Activated CD8-positive, alpha-beta T cell treated with anti-CD3 and anti-CD28 coated beads for 36 hours (primary cell): Measurements from ENCODE around the gene ELP6. TPM values are rescaled to one million over a fixed set of nuclear protein-coding genes. Genes with fewer than 3 reads are reported as not detected.

Experiments
- ATAC-seq: fragments of 200-7000 bp; cut with Tn5 transposase; one replicate; pipeline ENCODE4 v1.10.0; 2021; ENCODE audit warnings: mild to moderate bottlenecking, moderate library complexity
- CTCF ChIA-PET: fragments of 350-600 bp; sonication (Branson Sonifier 250); formaldehyde crosslinking; loops from one replicate; lab custom pipeline; 2021; ENCODE audit warnings: antibody characterized with exemption; lab: Charles Lee
- POLR2A ChIA-PET: fragments of 350-600 bp; sonication (Branson Sonifier 250); formaldehyde crosslinking; loops from one replicate; lab custom pipeline; 2021; ENCODE audit warnings: antibody characterized with exemption; lab: Charles Lee
- DNase-seq: peaks from one replicate; pipeline ENCODE4 v3.0.0-alpha.2; 2020
- H3K27ac Mint-ChIP-seq: one replicate; pipeline ENCODE4 v1.8.0; 2021; ENCODE audit warnings: mild to moderate bottlenecking, mixed read lengths
- H3K27me3 Mint-ChIP-seq: one replicate; pipeline ENCODE4 v1.8.0; 2021; ENCODE audit warnings: mixed read lengths
- H3K36me3 Mint-ChIP-seq: one replicate; pipeline ENCODE4 v1.8.0; 2021; ENCODE audit warnings: low read depth, mixed read lengths
- H3K4me1 Mint-ChIP-seq: one replicate; pipeline ENCODE4 v1.8.0; 2021; ENCODE audit warnings: low read depth, mixed read lengths
- H3K4me3 Mint-ChIP-seq: one replicate; pipeline ENCODE4 v1.8.0; 2021; ENCODE audit warnings: mild to moderate bottlenecking, moderate library complexity, mixed read lengths
- H3K9me3 Mint-ChIP-seq: one replicate; pipeline ENCODE4 v1.8.0; 2021; ENCODE audit warnings: mixed read lengths
- CTCF ChIP-seq: fragments of 200-600 bp; IDR thresholded peaks from one replicate; pipeline ENCODE4 v1.8.0; 2022; ENCODE audit warnings: antibody characterized with exemption, mild to moderate bottlenecking
- intact Hi-C: fragments of 100-400 bp; cut with micrococcal nuclease; formaldehyde crosslinking; loops from one replicate; pipeline ENCODE4 v1.10.0; 2022
- total RNA-seq, 2 experiments: library from RNA; stranded (reverse); gene quantifications; one replicate each; pipeline ENCODE4 v1.2.3, GENCODE V29; 2021

ELP6 gene
- total RNA-seq, 2 experiments from 2014 or later: 41.4 to 41.5 TPM

DNA sequence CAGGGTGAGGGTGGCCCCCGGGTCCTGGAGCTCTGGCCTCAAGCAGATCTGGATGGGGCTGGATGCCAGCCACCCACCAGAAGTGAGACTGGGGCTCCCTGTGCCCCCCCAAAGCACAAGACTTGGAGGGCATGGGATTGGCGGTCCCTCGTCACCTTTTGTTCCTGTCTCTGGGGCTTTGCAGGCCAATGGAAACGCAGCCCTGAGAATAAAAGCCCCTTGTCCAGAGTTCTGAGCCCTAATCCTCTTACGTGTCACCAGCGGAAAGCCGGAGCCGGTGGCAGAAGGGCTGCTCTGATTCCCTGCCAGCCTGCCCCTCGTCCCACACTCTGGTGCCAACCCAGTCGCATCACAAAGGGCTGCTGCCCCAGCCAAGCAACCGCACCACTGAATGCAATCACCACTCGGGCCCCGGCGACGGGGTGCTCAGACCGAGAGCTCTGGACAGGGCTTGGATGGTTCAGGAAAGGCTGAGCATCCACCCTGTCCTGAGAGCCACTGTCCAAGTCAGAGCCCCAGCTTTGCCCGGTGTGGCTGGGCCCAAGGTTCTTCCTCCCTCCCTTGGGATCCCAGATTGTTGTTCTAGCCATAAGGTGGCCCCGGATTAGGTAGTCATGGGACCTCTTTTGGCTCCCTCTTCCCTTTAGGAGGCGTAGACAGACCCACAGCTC lies 22.8 kb upstream of the ELP6 start:
- no peak for DNase-seq
- no peak for TF ChIP-seq CTCF
- H3K4me1 Mint-ChIP-seq: no peaks in the 10 kb centered on the region
- intact Hi-C loops: no loop called here
- no peaks in the 10 kb centered on the region for H3K9me3 Mint-ChIP-seq
- POLR2A ChIA-PET: no interaction called here
- CTCF ChIA-PET: interaction anchor here (4.1 kb wide), 1 partner anchor 15 kb away, joined by 25 read pairs; no protein-coding TSS in a partner anchor
- H3K27ac Mint-ChIP-seq: no peak overlapping the region
- no peaks in the 10 kb centered on the region for H3K36me3 Mint-ChIP-seq
- no peak for ATAC-seq
- no peak overlapping the region for H3K4me3 Mint-ChIP-seq
- peaks cover 5% of the 10 kb centered on the region for H3K27me3 Mint-ChIP-seq

- intact Hi-C loops: no loop called here
- ChIA-PET CTCF (interaction anchor here (0.8 to 4.1 kb wide), 3 partner anchors 12 to 19 kb away, joined by 3 to 25 read pairs (median 7); no protein-coding TSS in a partner anchor), POLR2A (no interaction called here)
- H3K27me3 Mint-ChIP-seq: peaks cover 5% of the 10 kb centered on the region
- H3K9me3 Mint-ChIP-seq: no peaks in the 10 kb centered on the region
- no peak for TF ChIP-seq CTCF
- ATAC-seq (no peak), DNase-seq (no peak)
- no peaks in the 10 kb centered on the region for H3K4me1 Mint-ChIP-seq
- H3K27ac Mint-ChIP-seq: no peak overlapping the region
- H3K4me3 Mint-ChIP-seq: no peak overlapping the region
- H3K36me3 Mint-ChIP-seq: no peaks in the 10 kb centered on the region
Measured at GRCh38 chr3:47533996-47534454, 20.5 kb upstream of the ELP6 start.

DNA sequence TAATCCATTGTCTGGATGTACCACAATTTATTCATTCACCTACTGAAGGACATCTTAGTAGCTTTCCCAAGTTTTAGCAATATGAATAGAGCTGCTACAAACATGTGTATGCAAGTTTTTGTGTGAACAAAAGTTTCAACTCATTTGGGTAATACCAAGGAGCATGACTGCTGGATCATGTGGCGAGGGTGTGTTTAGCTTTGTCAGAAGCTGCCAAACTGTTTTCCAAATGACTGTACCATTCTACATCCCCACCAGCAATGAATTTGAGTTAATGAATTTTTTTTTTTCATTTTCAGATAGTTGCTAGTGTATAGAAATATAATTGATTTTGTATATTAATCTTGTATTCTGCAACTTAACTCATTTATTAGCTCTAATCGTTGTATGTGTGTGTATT lies 20.0 kb upstream of the ELP6 start:
- Mint-ChIP-seq H3K27me3 (peaks cover 1% of the 10 kb centered on the region), H3K4me1 (no peaks in the 10 kb centered on the region), H3K27ac (no peak overlapping the region), H3K9me3 (no peaks in the 10 kb centered on the region), H3K4me3 (no peak overlapping the region), H3K36me3 (no peaks in the 10 kb centered on the region)
- ChIA-PET POLR2A (no interaction called here), CTCF (interaction anchor here (0.8 to 4.1 kb wide), 3 partner anchors 12 to 18 kb away, joined by 3 to 25 read pairs (median 7); no protein-coding TSS in a partner anchor)
- TF ChIP-seq CTCF: no peak
- ATAC-seq: no peak
- DNase-seq: no peak
- intact Hi-C loops: no loop called here

DNA sequence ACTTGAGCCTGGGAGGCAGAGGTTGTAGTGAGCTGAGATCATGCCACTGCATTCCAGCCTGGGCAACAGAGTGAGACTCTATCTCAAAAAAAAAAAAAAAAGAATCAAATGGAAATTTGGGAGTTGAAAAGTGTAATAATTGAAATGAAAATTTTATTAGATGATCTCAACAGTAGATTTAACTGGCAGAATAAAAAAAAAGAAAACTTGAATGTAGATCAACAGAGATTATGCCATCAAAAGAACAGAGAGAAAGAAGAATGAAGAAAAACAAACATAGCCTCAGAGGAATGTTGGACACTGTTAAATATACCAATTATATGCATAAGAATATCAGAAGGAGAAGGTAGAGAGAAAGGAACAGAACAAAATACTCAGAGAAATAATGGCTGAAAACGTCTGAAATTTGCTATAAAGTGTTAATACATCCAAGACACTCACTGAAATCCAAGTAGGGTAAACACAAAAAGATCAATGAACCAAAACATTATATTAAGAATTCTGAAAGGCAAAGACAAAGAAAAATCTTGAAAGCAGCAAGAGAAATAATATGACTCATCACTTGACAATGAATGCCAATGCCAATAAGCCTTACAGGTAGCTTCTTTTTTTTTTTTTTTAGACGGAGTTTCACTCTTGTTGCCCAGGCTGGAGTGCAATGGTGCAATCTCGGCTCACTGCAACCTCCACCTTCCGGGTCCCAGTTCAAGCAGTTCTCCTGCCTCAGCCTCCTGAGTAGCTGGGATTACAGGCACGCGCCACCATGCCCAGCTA lies 14.6 kb upstream of the ELP6 start:
- ATAC-seq (no peak), DNase-seq (no peak)
- Mint-ChIP-seq H3K27ac (no peak overlapping the region), H3K9me3 (peaks cover 4% of the 10 kb centered on the region), H3K36me3 (no peaks in the 10 kb centered on the region), H3K4me3 (no peak overlapping the region), H3K27me3 (no peaks in the 10 kb centered on the region), H3K4me1 (no peaks in the 10 kb centered on the region)
- CTCF ChIA-PET: no interaction called here
- no peak for TF ChIP-seq CTCF
- intact Hi-C loops: no loop called here
- POLR2A ChIA-PET: interaction anchor here (0.6 kb wide), 1 partner anchor 371 kb away, joined by 3 read pairs; no protein-coding TSS in a partner anchor

- no peaks in the 10 kb centered on the region for H3K27me3 Mint-ChIP-seq
- ATAC-seq (no peak), DNase-seq (no peak)
- intact Hi-C loops: no loop called here
- H3K36me3 Mint-ChIP-seq: no peaks in the 10 kb centered on the region
- POLR2A ChIA-PET: no interaction called here
- no peak overlapping the region for H3K4me3 Mint-ChIP-seq
- peaks cover 7% of the 10 kb centered on the region for H3K4me1 Mint-ChIP-seq
- H3K9me3 Mint-ChIP-seq: peaks cover 4% of the 10 kb centered on the region
- no peak overlapping the region for H3K27ac Mint-ChIP-seq
- CTCF ChIA-PET: interaction anchor here (1.1 kb wide), 1 partner anchor 274 kb away, joined by 3 read pairs; no protein-coding TSS in a partner anchor
- no peak for TF ChIP-seq CTCF
Measured at GRCh38 chr3:47525617-47526016, 12.1 kb upstream of the ELP6 start.
